ENCODE data around the gene RIF1. TPM values are rescaled to one million over a fixed set of nuclear protein-coding genes. Genes with fewer than 3 reads are reported as not detected.

The RIF1 gene
- total and polyA plus RNA-seq, 9 of the 15 experiments (the other 6 are each of a cell fraction or from before 2014, with no cell fraction given), result 11.0 to 109 (median 44.2) TPM

GRCh38 chr2:151409601-151410484, at the start of gene RIF1 (continued):
- TF ChIP-seq STAT6 (CRISPR knock-in tag; IDR thresholded peaks at IDR 0.05), result peak; percentile 13; the same call in 1 of the 2 replicates
- TF ChIP-seq FOXJ3 (CRISPR knock-in tag; IDR thresholded peaks at IDR 0.05), result no peak
- peak; percentile 92 for TF ChIP-seq BHLHE40 (IDR thresholded peaks at IDR 0.05; ENCODE audit: low read length)
- TF ChIP-seq CHD7 (IDR thresholded peaks at IDR 0.05; ENCODE audit: low read depth, low read length), result no peak
- TF ChIP-seq ZBTB11 (CRISPR knock-in tag; IDR thresholded peaks at IDR 0.05), result peak in 1 of 3 experiments; percentile 73; a peak in 3 of 6 replicates
- 0 out of 2 replicates have a peak, but pooled peaks have one; percentile 83 for TF ChIP-seq RBM14 (IDR thresholded peaks at IDR 0.05; ENCODE audit: borderline replicate concordance, insufficient read depth, low read depth, low read length)
- TF ChIP-seq SIRT6 (IDR thresholded peaks at IDR 0.05; ENCODE audit: low read depth, low read length), result no peak

Measured in K562 (cell line).